H9 (cell line): ENCODE results near the gene PKP1. TPM values are rescaled to one million over a fixed set of nuclear protein-coding genes. Genes with fewer than 3 reads are reported as not detected.

ENCODE experiments used
- DNase-seq: peaks from one replicate; pipeline ENCODE4 v3.0.0-alpha.2; 2017
- H2AFZ ChIP-seq: one replicate; pipeline ENCODE4 v1.6.1; 2013; ENCODE audit warnings: mild to moderate bottlenecking, low read length, control low read depth, moderate library complexity
- H2AK5ac ChIP-seq: 2 replicates; pipeline ENCODE4 v1.6.1; 2013; ENCODE audit warnings: low read length, control low read depth, mixed read lengths; ENCODE audit not compliant: insufficient read length
- H2BK120ac ChIP-seq: one replicate; pipeline ENCODE4 v1.6.1; 2013; ENCODE audit warnings: low read depth, mild to moderate bottlenecking, low read length, control low read depth, inconsistent platforms; ENCODE audit not compliant: poor library complexity, severe bottlenecking
- H2BK12ac ChIP-seq: 2 replicates; pipeline ENCODE4 v1.6.1; 2013; ENCODE audit warnings: low read length, control low read depth, mixed read lengths, low read depth; ENCODE audit not compliant: insufficient read length
- H2BK15ac ChIP-seq: 2 replicates; pipeline ENCODE4 v1.6.1; 2013; ENCODE audit warnings: low read depth, low read length, control low read depth
- H2BK20ac ChIP-seq: one replicate; pipeline ENCODE4 v1.6.1; 2013; ENCODE audit warnings: low read depth, mild to moderate bottlenecking, low read length, control low read depth, inconsistent platforms; ENCODE audit not compliant: poor library complexity, severe bottlenecking
- H2BK5ac ChIP-seq: 2 replicates; pipeline ENCODE4 v1.6.1; 2013; ENCODE audit warnings: low read length, control low read depth, mixed read lengths; ENCODE audit not compliant: insufficient read length
- H3K14ac ChIP-seq: 2 replicates; pipeline ENCODE4 v1.6.1; 2013; ENCODE audit warnings: low read length, control low read depth; ENCODE audit not compliant: insufficient read depth
- H3K18ac ChIP-seq: 2 replicates; pipeline ENCODE4 v1.6.1; 2013; ENCODE audit warnings: low read depth, mild to moderate bottlenecking, mixed read lengths, low read length, control low read depth; ENCODE audit not compliant: insufficient read length
- H3K23ac ChIP-seq: 2 replicates; pipeline ENCODE4 v1.6.1; 2013; ENCODE audit warnings: low read length, control low read depth, mixed read lengths, low read depth; ENCODE audit not compliant: insufficient read length
- H3K23me2 ChIP-seq: 2 replicates; pipeline ENCODE4 v1.6.1; 2013; ENCODE audit warnings: low read depth, mild to moderate bottlenecking, mixed read lengths, low read length, control low read depth; ENCODE audit not compliant: insufficient read length, poor library complexity, severe bottlenecking
- H3K27ac ChIP-seq: 2 replicates; pipeline ENCODE4 v1.5.1; 2013; ENCODE audit warnings: low read length, control low read depth, mixed read lengths, low read depth; ENCODE audit not compliant: insufficient read length
- H3K27me3 ChIP-seq: 2 replicates; pipeline ENCODE4 v1.6.1; 2013; ENCODE audit warnings: low read length, control low read depth, inconsistent platforms; ENCODE audit not compliant: insufficient read depth
- H3K4ac ChIP-seq: 2 replicates; pipeline ENCODE4 v1.6.1; 2013; ENCODE audit warnings: low read depth, mild to moderate bottlenecking, control low read depth, inconsistent platforms, low read length, moderate library complexity
- H3K4me1 ChIP-seq: 2 replicates; pipeline ENCODE4 v1.6.1; 2013; ENCODE audit warnings: low read length, control low read depth, inconsistent platforms; ENCODE audit not compliant: insufficient read depth
- H3K4me2 ChIP-seq: 2 replicates; pipeline ENCODE4 v1.6.1; 2013; ENCODE audit warnings: low read length, control low read depth, mixed read lengths; ENCODE audit not compliant: insufficient read length, insufficient read depth
- H3K56ac ChIP-seq: 2 replicates; pipeline ENCODE4 v1.6.1; 2013; ENCODE audit warnings: low read depth, mild to moderate bottlenecking, mixed read lengths, low read length, control low read depth; ENCODE audit not compliant: insufficient read length
- H3K79me1 ChIP-seq: 2 replicates; pipeline ENCODE4 v1.6.1; 2013; ENCODE audit warnings: low read depth, mild to moderate bottlenecking, moderate library complexity, low read length, control low read depth, inconsistent platforms; ENCODE audit not compliant: insufficient read depth, poor library complexity, severe bottlenecking
- H3K79me2 ChIP-seq: 2 replicates; pipeline ENCODE4 v1.6.1; 2013; ENCODE audit warnings: low read length, control low read depth, inconsistent platforms; ENCODE audit not compliant: insufficient read depth
- H3K9ac ChIP-seq: 2 replicates; pipeline ENCODE4 v1.6.1; 2013; ENCODE audit warnings: low read length, control low read depth, mixed read lengths; ENCODE audit not compliant: insufficient read length; ENCODE audit errors: extremely low read depth
- H3K9me3 ChIP-seq: one replicate; pipeline ENCODE4 v1.6.1; 2013; ENCODE audit warnings: low read depth, low read length, inconsistent platforms; ENCODE audit not compliant: control insufficient read depth
- H3T11ph ChIP-seq: one replicate; pipeline ENCODE4 v1.6.1; 2013; ENCODE audit warnings: mild to moderate bottlenecking, low read length, control low read depth, inconsistent platforms
- H4K20me1 ChIP-seq: one replicate; pipeline ENCODE4 v1.6.1; 2013; ENCODE audit not compliant: control insufficient read depth, insufficient read length, insufficient read depth
- H4K5ac ChIP-seq: 2 replicates; pipeline ENCODE4 v1.6.1; 2013; ENCODE audit warnings: low read depth, mild to moderate bottlenecking, mixed read lengths, low read length, control low read depth; ENCODE audit not compliant: insufficient read length
- H4K8ac ChIP-seq: replicated peaks from 2 replicates; pipeline ENCODE4 v1.6.1; 2013; ENCODE audit warnings: low read length, control low read depth, mixed read lengths, low read depth; ENCODE audit not compliant: insufficient read length
- H4K91ac ChIP-seq: 2 replicates; pipeline ENCODE4 v1.6.1; 2013; ENCODE audit warnings: low read depth, mild to moderate bottlenecking, moderate library complexity, mixed read lengths, low read length, control low read depth; ENCODE audit not compliant: insufficient read length
- H3K27ac Mint-ChIP-seq, 3 experiments: 2 replicates in 2 of 3; 3 replicates in 1 of 3; pipeline ENCODE4 v1.8.0; 2020 to 2021; ENCODE audit warnings: mixed read lengths in 3 of 3, mild to moderate bottlenecking in 1 of 3, moderate library complexity in 1 of 3
- H3K27me3 Mint-ChIP-seq: 2 replicates; pipeline ENCODE4 v1.8.0; 2021; ENCODE audit warnings: low read depth, mild to moderate bottlenecking, moderate library complexity, mixed read lengths
- H3K36me3 Mint-ChIP-seq, 3 experiments: 2 replicates in 2 of 3; 3 replicates in 1 of 3; pipeline ENCODE4 v1.8.0; 2020 to 2021; ENCODE audit warnings: low read depth in 3 of 3, mixed read lengths in 3 of 3; ENCODE audit not compliant: insufficient read depth in 1 of 3
- H3K4me1 Mint-ChIP-seq, 2 experiments: 2 replicates each; pipeline ENCODE4 v1.8.0; 2020; ENCODE audit warnings: mixed read lengths in 2 of 2
- H3K4me3 Mint-ChIP-seq, 2 experiments: 2 replicates in 1 of 2; 3 replicates in 1 of 2; pipeline ENCODE4 v1.8.0; 2020 to 2021; ENCODE audit warnings: mild to moderate bottlenecking in 2 of 2, mixed read lengths in 2 of 2, moderate library complexity in 1 of 2
- H3K9me3 Mint-ChIP-seq, 2 experiments: 2 replicates in 1 of 2; 3 replicates in 1 of 2; pipeline ENCODE4 v1.8.0; 2020; ENCODE audit warnings: mild to moderate bottlenecking in 2 of 2, mixed read lengths in 2 of 2, moderate library complexity in 1 of 2
- WGBS: extraction: QIAGEN DNeasy Blood & Tissue Kit; methylation state at CpG from one replicate; pipeline ENCODE4 v1.1.7; 2013; ENCODE audit warnings: missing lambda C conversion rate, low lambda C conversion rate, mixed read lengths; ENCODE audit not compliant: insufficient read length; ENCODE audit errors: extremely low coverage; 5-methylcytosine and 5-hydroxymethylcytosine counted together
- total RNA-seq: library from RNA; stranded (reverse); gene quantifications from 2 replicates; pipeline ENCODE4 v1.2.1, GENCODE V29; 2021
- TF ChIP-seq, protein P1 (sequence below): fragments of 200-600 bp; sonication (generic); conservative IDR thresholded peaks from 3 replicates; pipeline ENCODE4 v1.8.0; 2021; ENCODE audit warnings: antibody characterized with exemption, mild to moderate bottlenecking

PKP1 gene
- total RNA-seq, 1 experiment from 2014 or later = 0.09 TPM

DNA sequence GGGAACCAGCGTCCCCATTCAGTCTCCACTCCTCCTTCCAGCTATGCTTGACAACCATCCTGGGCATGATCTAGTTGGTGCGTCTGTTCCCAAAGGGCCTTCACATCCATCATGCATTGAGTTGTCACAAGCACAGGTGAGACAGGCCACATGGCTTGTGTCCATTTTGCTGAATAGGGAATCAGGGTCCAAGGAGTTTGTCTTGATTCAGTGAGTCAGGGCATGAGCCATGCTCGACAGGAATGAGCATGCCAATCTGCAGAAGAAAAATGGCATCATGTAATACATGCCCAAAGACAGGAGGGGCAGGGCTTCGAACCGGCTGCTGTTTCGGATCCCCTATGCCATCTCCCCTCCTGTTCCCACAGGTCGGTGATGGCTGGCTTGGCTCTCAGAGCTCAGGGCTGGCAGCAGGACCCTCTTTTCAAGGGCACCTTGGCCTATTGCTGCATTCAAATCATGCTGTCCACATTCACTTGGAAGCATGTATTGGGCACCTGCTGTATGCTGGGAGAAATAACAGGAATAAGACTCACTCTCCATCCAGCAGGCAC is 44.5 kb downstream of the PKP1 start:
- H3K4me3 Mint-ChIP-seq = no peak overlapping the region
- H3K4me1 Mint-ChIP-seq = 0 out of 4 replicates have a peak, but pooled peaks cover 0 to 2% of the 10 kb centered on the region in 2 experiments
- no peak overlapping the region for H4K91ac ChIP-seq
- no peak overlapping the region for H3K23ac ChIP-seq
- no peak overlapping the region; the same call in 1 of the 2 replicates for H3K14ac ChIP-seq
- H2BK12ac ChIP-seq = no peak overlapping the region
- no peak overlapping the region for H3K18ac ChIP-seq
- no CpG with 5 or more reads among the region's 7 CpGs for WGBS
- no peak overlapping the region for H3K27ac Mint-ChIP-seq
- H2BK20ac ChIP-seq = no peak overlapping the region
- TF ChIP-seq, protein P1, sequence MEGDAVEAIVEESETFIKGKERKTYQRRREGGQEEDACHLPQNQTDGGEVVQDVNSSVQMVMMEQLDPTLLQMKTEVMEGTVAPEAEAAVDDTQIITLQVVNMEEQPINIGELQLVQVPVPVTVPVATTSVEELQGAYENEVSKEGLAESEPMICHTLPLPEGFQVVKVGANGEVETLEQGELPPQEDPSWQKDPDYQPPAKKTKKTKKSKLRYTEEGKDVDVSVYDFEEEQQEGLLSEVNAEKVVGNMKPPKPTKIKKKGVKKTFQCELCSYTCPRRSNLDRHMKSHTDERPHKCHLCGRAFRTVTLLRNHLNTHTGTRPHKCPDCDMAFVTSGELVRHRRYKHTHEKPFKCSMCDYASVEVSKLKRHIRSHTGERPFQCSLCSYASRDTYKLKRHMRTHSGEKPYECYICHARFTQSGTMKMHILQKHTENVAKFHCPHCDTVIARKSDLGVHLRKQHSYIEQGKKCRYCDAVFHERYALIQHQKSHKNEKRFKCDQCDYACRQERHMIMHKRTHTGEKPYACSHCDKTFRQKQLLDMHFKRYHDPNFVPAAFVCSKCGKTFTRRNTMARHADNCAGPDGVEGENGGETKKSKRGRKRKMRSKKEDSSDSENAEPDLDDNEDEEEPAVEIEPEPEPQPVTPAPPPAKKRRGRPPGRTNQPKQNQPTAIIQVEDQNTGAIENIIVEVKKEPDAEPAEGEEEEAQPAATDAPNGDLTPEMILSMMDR = no peak
- peaks cover 9% of the 10 kb centered on the region for H3K27me3 Mint-ChIP-seq
- no peak overlapping the region for H3K9ac ChIP-seq
- H3K4me1 ChIP-seq = no peaks in the 10 kb centered on the region
- H3K4me2 ChIP-seq = no peak overlapping the region
- H3K79me2 ChIP-seq = no peaks in the 10 kb centered on the region
- H2BK120ac ChIP-seq = no peak overlapping the region
- no peak overlapping the region for H3K4ac ChIP-seq
- no peak overlapping the region for H2BK15ac ChIP-seq
- DNase-seq = no peak
- no peaks in the 10 kb centered on the region; a peak in 1 of 7 replicates for H3K36me3 Mint-ChIP-seq
- H3K79me1 ChIP-seq = no peaks in the 10 kb centered on the region
- no peaks in the 10 kb centered on the region for H4K20me1 ChIP-seq
- no peak overlapping the region for H3K56ac ChIP-seq
- H2AK5ac ChIP-seq = no peak overlapping the region
- no peak overlapping the region for H2BK5ac ChIP-seq
- H3K9me3 ChIP-seq = no peaks in the 10 kb centered on the region
- no peak overlapping the region for H3K27ac ChIP-seq
- H3K9me3 Mint-ChIP-seq = no peaks in the 10 kb centered on the region
- H3K23me2 ChIP-seq = no peaks in the 10 kb centered on the region
- H4K8ac ChIP-seq = no peak overlapping the region
- H2AFZ ChIP-seq = no peak overlapping the region
- no peaks in the 10 kb centered on the region for H3K27me3 ChIP-seq
- H4K5ac ChIP-seq = no peak overlapping the region
- H3T11ph ChIP-seq = no peak overlapping the region
